HepG2 (cell line): Measurements from ENCODE around the gene MCOLN1. TPM values are rescaled to one million over a fixed set of nuclear protein-coding genes. Genes with fewer than 3 reads are reported as not detected.

ENCODE experiments used
- AHDC1 ChIP-seq: sonication (generic); formaldehyde crosslinking; IDR thresholded peaks from 2 replicates; pipeline ENCODE4 v1.5.1; 2020; ENCODE audit warnings: mild to moderate bottlenecking, missing genetic modification reagents, borderline replicate concordance
- GLI4 ChIP-seq: sonication (generic); formaldehyde crosslinking; IDR thresholded peaks from 2 replicates; pipeline ENCODE4 v1.5.1; 2020; ENCODE audit warnings: missing genetic modification reagents, mild to moderate bottlenecking, moderate library complexity, borderline replicate concordance
- HMGXB3 ChIP-seq: sonication (generic); formaldehyde crosslinking; IDR thresholded peaks from 2 replicates; pipeline ENCODE4 v1.4.0; 2020; ENCODE audit warnings: missing genetic modification reagents, borderline replicate concordance
- MTA1 ChIP-seq: sonication (generic); formaldehyde crosslinking; IDR thresholded peaks from 2 replicates; pipeline ENCODE4 v1.4.0; 2020; ENCODE audit warnings: missing genetic modification reagents, mild to moderate bottlenecking, borderline replicate concordance
- NFKBIZ ChIP-seq: IDR thresholded peaks from 2 replicates; pipeline ENCODE4 v1.6.1; 2018; ENCODE audit warnings: missing genetic modification reagents, missing compliant biosample characterization
- NRL ChIP-seq: sonication (generic); formaldehyde crosslinking; IDR thresholded peaks from 2 replicates; pipeline ENCODE4 v1.5.0; 2020; ENCODE audit warnings: missing genetic modification reagents, mild to moderate bottlenecking, moderate library complexity, borderline replicate concordance
- ONECUT2 ChIP-seq: sonication (generic); formaldehyde crosslinking; IDR thresholded peaks from 2 replicates; pipeline ENCODE4 v1.4.0; 2020; ENCODE audit warnings: missing genetic modification reagents
- PAWR ChIP-seq: sonication (generic); formaldehyde crosslinking; IDR thresholded peaks from 2 replicates; pipeline ENCODE4 v1.4.0; 2020; ENCODE audit warnings: missing genetic modification reagents, mild to moderate bottlenecking, borderline replicate concordance
- PITX1 ChIP-seq: sonication (generic); formaldehyde crosslinking; IDR thresholded peaks from 2 replicates; pipeline ENCODE4 v1.5.1; 2020; ENCODE audit warnings: mild to moderate bottlenecking, missing genetic modification reagents
- SP1 ChIP-seq, 2 experiments: fragments of 450-650 bp in 1 of 2; sonication (generic) in 1 of 2; formaldehyde crosslinking in 1 of 2; IDR thresholded peaks; 2 replicates each; pipeline versions ENCODE4 v1.4.0 to v1.6.1; 2016 to 2020; ENCODE audit warnings: missing genetic modification reagents in 1 of 2
- TIGD3 ChIP-seq: sonication (generic); formaldehyde crosslinking; IDR thresholded peaks from 2 replicates; pipeline ENCODE4 v1.5.1; 2020; ENCODE audit warnings: mild to moderate bottlenecking, missing genetic modification reagents, borderline replicate concordance
- ZNF17 ChIP-seq: sonication (generic); formaldehyde crosslinking; IDR thresholded peaks from 2 replicates; pipeline ENCODE4 v1.5.0; 2020; ENCODE audit warnings: mild to moderate bottlenecking, missing genetic modification reagents
- ZNF335 ChIP-seq: sonication (generic); formaldehyde crosslinking; IDR thresholded peaks from 2 replicates; pipeline ENCODE4 v1.4.0; 2020; ENCODE audit warnings: missing genetic modification reagents
- ZNF337 ChIP-seq: sonication (generic); formaldehyde crosslinking; IDR thresholded peaks from 2 replicates; pipeline ENCODE4 v1.5.1; 2020; ENCODE audit warnings: missing genetic modification reagents, low read depth, mild to moderate bottlenecking, borderline replicate concordance
- ZNF547 ChIP-seq: sonication (generic); formaldehyde crosslinking; IDR thresholded peaks from 2 replicates; pipeline ENCODE4 v1.5.1; 2020; ENCODE audit warnings: mild to moderate bottlenecking, missing genetic modification reagents
- ZNF766 ChIP-seq: sonication (generic); formaldehyde crosslinking; IDR thresholded peaks from 2 replicates; pipeline ENCODE4 v1.5.0; 2020; ENCODE audit warnings: missing genetic modification reagents, borderline replicate concordance
- polyA plus RNA-seq, 8 experiments: library from polyadenylated mRNA; depleted of rRNA in 3 of 8; stranded (reverse) in 7 of 8; unstranded in 1 of 8; fragments of >200 nt; fragmentation: Illumina TruSeq in 4 of 8; extraction: Trizol in 4 of 8; gene quantifications; 2 replicates each; pipeline versions ENCODE4 v1.2.1 to v1.2.3, GENCODE V29; 2011 to 2016; ENCODE audit warnings: low read depth in 4 of 8, missing spikeins in 1 of 8, mixed read lengths in 1 of 8; ENCODE audit not compliant: insufficient read depth in 1 of 8
- total RNA-seq, 5 experiments: library from RNA; depleted of rRNA; stranded (reverse); fragments of >200 nt; fragmentation: Illumina TruSeq; extraction: Trizol; gene quantifications; 2 replicates each; pipeline ENCODE4 v1.2.3, GENCODE V29; 2016; ENCODE audit warnings: low read depth in 1 of 5

Gene MCOLN1
- total and polyA plus RNA-seq, 2 of the 13 experiments (the other 11 are each of a cell fraction or from before 2014, with no cell fraction given) = 3.4 to 15.7 TPM

- peak; percentile 93 for TF ChIP-seq HMGXB3
- no peak; the same call in 1 of the 2 replicates for TF ChIP-seq NFKBIZ (CRISPR knock-in tag)
- no peak for TF ChIP-seq ZNF766 (CRISPR knock-in tag)
- no peak for TF ChIP-seq ONECUT2 (CRISPR knock-in tag)
- TF ChIP-seq GLI4 (CRISPR knock-in tag) = peak; percentile 81; the same call in 1 of the 2 replicates
- TF ChIP-seq PAWR = peak; percentile 90; the same call in 1 of the 2 replicates
- TF ChIP-seq ZNF337 (CRISPR knock-in tag) = no peak
- no peak for TF ChIP-seq SP1 (IDR thresholded peaks at IDR 0.05)
- TF ChIP-seq SP1 (CRISPR knock-in tag; IDR thresholded peaks at IDR 0.05) = peak; percentile 66
- TF ChIP-seq ZNF547 (CRISPR knock-in tag) = peak; percentile 65
- TF ChIP-seq PITX1 = no peak; the same call in 1 of the 2 replicates
- peak; percentile 92 for TF ChIP-seq ZNF335
- no peak for TF ChIP-seq TIGD3 (CRISPR knock-in tag)
- TF ChIP-seq ZNF17 (CRISPR knock-in tag) = no peak
- no peak for TF ChIP-seq NRL (CRISPR knock-in tag)
- TF ChIP-seq MTA1 (CRISPR knock-in tag) = peak; percentile 56
- TF ChIP-seq AHDC1 (CRISPR knock-in tag) = no peak
Observed at GRCh38 chr19:7535047-7535997, 12.9 kb downstream of the MCOLN1 start, which contains the start of gene PNPLA6 (continued).
